Stimulated activated CD4-positive, alpha-beta T cell treated with anti-CD3 and anti-CD28 coated beads, Interleukin-4, amount 100 ng/mL, for 24 hours (primary cell): Measurements from ENCODE around the gene SLAMF8.

ENCODE experiments used
- DNase-seq: peaks from one replicate; pipeline ENCODE4 v3.0.0-alpha.2; 2020

SLAMF8 gene

GRCh38 chr1:159877695-159878444 lies 51.2 kb downstream of the SLAMF8 start:
- no peak for DNase-seq

- no peak for DNase-seq
Measured at GRCh38 chr1:159879136-159879535, 52.5 kb downstream of the SLAMF8 start.

- no peak for DNase-seq
Measured at GRCh38 chr1:159879977-159880376, 53.3 kb downstream of the SLAMF8 start.

GRCh38 chr1:159880430-159880829 lies 53.8 kb downstream of the SLAMF8 start:
- no peak for DNase-seq

- DNase-seq: no peak
Measured at GRCh38 chr1:159881622-159882526, 55.2 kb downstream of the SLAMF8 start.

- DNase-seq: no peak
Measured at GRCh38 chr1:159882527-159882862, 55.8 kb downstream of the SLAMF8 start.

- no peak for DNase-seq
Measured at GRCh38 chr1:159883134-159883533, 56.5 kb downstream of the SLAMF8 start.

GRCh38 chr1:159884296-159884695 lies 57.6 kb downstream of the SLAMF8 start:
- DNase-seq: no peak
